OCI-LY7 (cell line): ENCODE measurements around the gene HCN4.

ENCODE experiments used
- EZH2phosphoT487 ChIP-seq: fragments of 200-600 bp; sonication (generic); IDR thresholded peaks from 2 replicates; pipeline ENCODE4 v1.6.1; 2018; ENCODE audit warnings: low read depth, borderline replicate concordance, mild to moderate bottlenecking, mixed run types, antibody characterized with exemption, low read length, moderate library complexity, mixed read lengths
- TF ChIP-seq, protein P1 (sequence below): fragments of 200-600 bp; sonication (generic); conservative IDR thresholded peaks from 2 replicates; pipeline ENCODE4 v1.5.1; 2014; ENCODE audit warnings: mild to moderate bottlenecking, antibody characterized with exemption, low read length, moderate library complexity, mixed read lengths

GRCh38 chr15:73369154-73369694, 466 bp upstream of the HCN4 start:
- TF ChIP-seq, protein P1, sequence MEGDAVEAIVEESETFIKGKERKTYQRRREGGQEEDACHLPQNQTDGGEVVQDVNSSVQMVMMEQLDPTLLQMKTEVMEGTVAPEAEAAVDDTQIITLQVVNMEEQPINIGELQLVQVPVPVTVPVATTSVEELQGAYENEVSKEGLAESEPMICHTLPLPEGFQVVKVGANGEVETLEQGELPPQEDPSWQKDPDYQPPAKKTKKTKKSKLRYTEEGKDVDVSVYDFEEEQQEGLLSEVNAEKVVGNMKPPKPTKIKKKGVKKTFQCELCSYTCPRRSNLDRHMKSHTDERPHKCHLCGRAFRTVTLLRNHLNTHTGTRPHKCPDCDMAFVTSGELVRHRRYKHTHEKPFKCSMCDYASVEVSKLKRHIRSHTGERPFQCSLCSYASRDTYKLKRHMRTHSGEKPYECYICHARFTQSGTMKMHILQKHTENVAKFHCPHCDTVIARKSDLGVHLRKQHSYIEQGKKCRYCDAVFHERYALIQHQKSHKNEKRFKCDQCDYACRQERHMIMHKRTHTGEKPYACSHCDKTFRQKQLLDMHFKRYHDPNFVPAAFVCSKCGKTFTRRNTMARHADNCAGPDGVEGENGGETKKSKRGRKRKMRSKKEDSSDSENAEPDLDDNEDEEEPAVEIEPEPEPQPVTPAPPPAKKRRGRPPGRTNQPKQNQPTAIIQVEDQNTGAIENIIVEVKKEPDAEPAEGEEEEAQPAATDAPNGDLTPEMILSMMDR: no peak
- TF ChIP-seq EZH2phosphoT487: no peak
